Kidney (tissue), 14 donors: Measurements from ENCODE around the gene DNAI4. TPM values are rescaled to one million over a fixed set of nuclear protein-coding genes. Genes with fewer than 3 reads are reported as not detected.

Experiments
- DNase-seq, 5 donors: peaks; one replicate each; pipeline ENCODE4 v3.0.0-alpha.2; 2013 to 2020
- FAIRE-seq: peaks from 2 replicates; lab custom pipeline; 2012; peaks lifted over from hg19 to GRCh38; lab: Jason Lieb, UNC
- H3K27ac ChIP-seq, 2 donors: one replicate each; pipeline ENCODE4 v1.7.0; 2013; ENCODE audit warnings: low read depth in 2 of 2, low read length in 2 of 2, inconsistent platforms in 1 of 2
- H3K27me3 ChIP-seq: one replicate; pipeline ENCODE4 v1.7.1; 2013; ENCODE audit warnings: low read length, inconsistent platforms; ENCODE audit not compliant: control insufficient read depth, insufficient read depth
- H3K36me3 ChIP-seq, 3 donors: one replicate each; pipeline versions ENCODE4 v1.7.0 to v1.7.1; 2013; ENCODE audit warnings: low read length in 3 of 3, control low read depth in 1 of 3, inconsistent platforms in 1 of 3; ENCODE audit not compliant: insufficient read depth in 3 of 3, control insufficient read depth in 2 of 3
- H3K4me1 ChIP-seq, 3 donors: one replicate each; pipeline versions ENCODE4 v1.7.0 to v1.7.1; 2013; ENCODE audit warnings: low read length in 3 of 3, inconsistent platforms in 1 of 3, low read depth in 1 of 3; ENCODE audit not compliant: control insufficient read depth in 2 of 3, insufficient read depth in 2 of 3
- H3K4me3 ChIP-seq, 3 donors: one replicate each; pipeline versions ENCODE4 v1.7.0 to v1.8.1; 2013; ENCODE audit warnings: low read length in 3 of 3, control low read depth in 1 of 3, inconsistent platforms in 1 of 3
- H3K9ac ChIP-seq, 3 donors: one replicate each; pipeline versions ENCODE4 v1.7.0 to v1.7.1; 2013; ENCODE audit warnings: low read length in 3 of 3, control low read depth in 1 of 3, inconsistent platforms in 1 of 3
- H3K9me3 ChIP-seq, 3 donors: one replicate each; pipeline versions ENCODE4 v1.7.0 to v1.7.1; 2013; ENCODE audit warnings: low read length in 3 of 3, control low read depth in 1 of 3, inconsistent platforms in 1 of 3; ENCODE audit not compliant: control insufficient read depth in 2 of 3, insufficient read depth in 1 of 3
- CTCF ChIP-seq: IDR thresholded peaks from 3 replicates; pipeline ENCODE4 v1.5.1; 2012; ENCODE audit warnings: mild to moderate bottlenecking, moderate library complexity, borderline replicate concordance; ENCODE audit not compliant: insufficient read depth; ENCODE audit errors: extremely low read depth
- intact Hi-C: fragments of 100-400 bp; cut with DNase I; formaldehyde crosslinking; loops from one replicate; pipeline ENCODE4 v1.11.1; 2022
- polyA plus RNA-seq: library from polyadenylated mRNA; stranded (reverse); fragments of 350-450 nt; fragmentation: Illumina TruSeq; extraction: RNeasy Lipid Tissue Mini Kit (QIAGEN cat#74804); gene quantifications from one replicate; pipeline ENCODE4 v1.2.3, GENCODE V29; 2014; ENCODE audit warnings: low read depth, low replicate concordance; ENCODE audit not compliant: insufficient read depth
- total RNA-seq: library from RNA; stranded (reverse); fragmentation: NEBNext Ultra II Directional; extraction: Animal tissue kit (Norgen Biotek cat#: 25700); gene quantifications from one replicate; pipeline ENCODE4 v1.2.1, GENCODE V29; 2021
- donor health status: control.
- donor health status: control.
- donor health status: control.
- donor health status: control.
- donor health status: control.
- donor health status: DM: yes; HTN: yes; CAD: no.
- donor health status: Normal renal cell carcinoma (clear cell type).

The DNAI4 gene
- total and polyA plus RNA-seq, 2 donors from 2014 or later, result 4.1 to 26.8 TPM

DNA sequence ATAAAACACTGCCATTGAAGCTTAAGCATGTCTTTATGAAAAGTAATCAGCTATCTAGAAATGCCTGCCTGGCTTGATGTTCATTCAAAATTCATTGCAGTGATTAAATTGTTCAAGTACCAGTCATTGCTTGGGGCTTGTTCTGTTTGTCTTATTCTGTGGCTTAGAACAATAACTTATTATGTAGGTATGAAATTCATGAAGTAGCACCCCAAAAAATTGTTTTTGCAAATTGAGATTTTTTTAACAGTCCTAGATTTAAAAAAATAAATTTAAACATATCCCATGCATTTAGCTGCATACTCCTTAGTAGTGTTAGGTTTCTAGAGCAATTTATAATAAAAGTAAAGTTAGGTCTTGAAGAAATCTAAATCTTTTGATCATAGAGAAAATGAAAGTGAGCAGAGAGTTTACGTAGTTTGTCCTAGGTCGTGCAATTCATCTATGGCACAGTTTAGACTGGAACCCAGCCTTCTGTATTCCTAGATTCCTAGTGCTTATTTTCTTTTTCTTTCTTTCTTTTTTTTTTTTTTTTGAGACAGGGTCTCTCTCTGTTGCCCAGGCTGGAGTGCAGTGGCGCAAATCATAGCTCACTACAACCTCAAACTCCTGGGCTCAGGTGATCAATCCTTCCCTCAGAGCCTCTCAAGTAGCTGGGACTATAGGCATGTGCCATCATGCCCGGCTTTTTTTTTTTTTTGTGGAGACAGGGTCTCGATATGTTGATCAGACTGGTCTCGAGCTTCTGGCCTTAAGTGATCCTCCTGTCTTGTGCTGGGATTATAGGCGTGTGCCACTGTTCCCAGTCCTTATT is 9.4 kb upstream of the DNAI4 start:
- Histone ChIP-seq H3K9me3 (no peaks in the 10 kb centered on the region), H3K27me3 (no peaks in the 10 kb centered on the region), H3K27ac (peak overlapping the region in 1 of 2 donors; percentile 5), H3K4me1 (peaks cover 0 to 2% (median 0%) of the 10 kb centered on the region in 3 donors), H3K9ac (no peak overlapping the region), H3K4me3 (no peak overlapping the region), H3K36me3 (no peaks in the 10 kb centered on the region)
- DNase-seq (peak in 1 of 5 donors; percentile 4), FAIRE-seq (no peak)
- TF ChIP-seq CTCF, result no peak
- intact Hi-C loops, result no loop called here

GRCh38 chr1:66932291-66932690 is 7.6 kb upstream of the DNAI4 start:
- no peak for TF ChIP-seq CTCF
- Histone ChIP-seq H3K27ac (no peak overlapping the region), H3K9me3 (no peaks in the 10 kb centered on the region), H3K4me1 (peaks cover 0 to 2% (median 0%) of the 10 kb centered on the region in 3 donors), H3K36me3 (no peaks in the 10 kb centered on the region), H3K9ac (peak overlapping the region in 1 of 3 donors; percentile 6), H3K27me3 (no peaks in the 10 kb centered on the region), H3K4me3 (no peak overlapping the region)
- intact Hi-C loops, result no loop called here
- FAIRE-seq (no peak), DNase-seq (no peak)

DNA sequence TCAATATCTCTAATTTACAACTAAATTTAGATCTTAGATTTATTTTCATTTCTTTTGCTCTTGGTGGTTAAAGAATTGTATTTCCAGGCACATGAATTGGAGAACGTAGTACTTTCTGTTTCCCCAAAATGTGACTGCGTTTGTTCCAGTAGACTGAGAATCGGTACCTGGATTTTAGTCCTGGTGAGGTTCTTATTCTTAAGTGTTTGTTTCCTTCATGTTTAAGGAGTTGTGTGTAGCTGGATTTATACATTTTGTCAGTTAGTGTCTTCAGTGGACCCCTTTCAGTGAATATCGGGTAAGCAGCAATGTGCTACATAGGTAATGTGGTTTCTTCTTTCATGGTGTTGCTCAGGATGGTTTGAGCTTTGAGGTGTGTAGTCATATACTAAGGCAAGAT is 6.9 kb upstream of the DNAI4 start:
- DNase-seq (peak in 1 of 5 donors; percentile 12), FAIRE-seq (no peak)
- no peaks in the 10 kb centered on the region for H3K27me3 ChIP-seq
- peak overlapping the region in 1 of 2 donors; percentile 27 for H3K27ac ChIP-seq
- peaks cover 0 to 2% (median 0%) of the 10 kb centered on the region in 3 donors for H3K4me1 ChIP-seq
- H3K36me3 ChIP-seq, result no peaks in the 10 kb centered on the region
- peak overlapping the region; percentile 77 to 95 (median 83) for H3K4me3 ChIP-seq
- no peak for TF ChIP-seq CTCF
- H3K9ac ChIP-seq, result peak overlapping the region; percentile 54 to 88 (median 63)
- intact Hi-C loops, result no loop called here
- H3K9me3 ChIP-seq, result no peaks in the 10 kb centered on the region
